ENCODE measurements around the gene CLRN3. TPM values are rescaled to one million over a fixed set of nuclear protein-coding genes. Genes with fewer than 3 reads are reported as not detected.

Gene CLRN3
- total and polyA plus RNA-seq, 2 experiments from 2014 or later: not detected

DNA sequence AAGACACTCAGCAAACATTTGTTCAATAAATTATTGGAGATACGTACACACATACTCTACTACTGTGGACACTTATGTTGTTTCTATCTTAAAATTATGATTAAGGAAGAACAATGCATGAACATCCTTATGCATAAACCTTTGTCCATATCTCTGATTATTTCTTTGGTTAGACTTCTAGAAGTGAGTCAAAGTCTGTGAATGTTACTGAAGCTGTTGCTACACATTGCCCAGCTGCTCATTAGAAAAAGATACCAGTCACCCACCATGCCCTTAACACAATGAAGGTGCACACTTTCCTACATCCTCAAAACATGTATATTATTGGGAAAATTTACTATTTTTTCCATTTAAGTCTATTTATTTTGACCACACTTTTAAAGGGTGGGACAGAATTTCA, 1.4 kb upstream of the CLRN3 start:
- Histone ChIP-seq H3K27me3 (ENCODE audit: insufficient read depth) (no peaks in the 10 kb centered on the region), H4K20me1 (replicated peaks; ENCODE audit: insufficient read depth) (no peaks in the 10 kb centered on the region), H3K79me2 (replicated peaks; ENCODE audit: insufficient read depth) (no peaks in the 10 kb centered on the region), H3K4me3 (no peak overlapping the region), H3K36me3 (ENCODE audit: insufficient read depth) (no peaks in the 10 kb centered on the region), H3K4me1 (ENCODE audit: insufficient read depth) (no peaks in the 10 kb centered on the region), H3F3A (replicated peaks; ENCODE audit: low read depth) (no peaks in the 10 kb centered on the region), H3K27ac (ENCODE audit: low read depth) (no peak overlapping the region), H3K9me2 (ENCODE audit: insufficient read depth) (no peaks in the 10 kb centered on the region; the same call in 1 of the 2 replicates), H3K4me2 (no peak overlapping the region), H2AFZ (no peak overlapping the region)
- Mint-ChIP-seq H3K27ac (no peak overlapping the region), H3K4me3 (no peak overlapping the region), H3K9me3 (peaks cover 4% of the 10 kb centered on the region; the same call in 1 of the 3 replicates), H3K4me1 (no peaks in the 10 kb centered on the region), H3K36me3 (ENCODE audit: low read depth) (no peaks in the 10 kb centered on the region; the same call in 2 of the 3 replicates), H3K27me3 (ENCODE audit: insufficient read depth, low read depth, poor library complexity) (no peaks in the 10 kb centered on the region)
- ATAC-seq (no peak), DNase-seq (ENCODE audit: low spot score) (no peak)
- TF ChIP-seq EZH2phosphoT487 (IDR thresholded peaks at IDR 0.05; ENCODE audit: unreplicated experiment) (no peak), ETS1 (IDR thresholded peaks at IDR 0.05) (no peak), STAT1 (IDR thresholded peaks at IDR 0.05; ENCODE audit: unreplicated experiment) (no peak), REST (IDR thresholded peaks at IDR 0.05; ENCODE audit: unreplicated experiment) (no peak), ZNF331 (CRISPR knock-in tag; IDR thresholded peaks at IDR 0.05; ENCODE audit: low read depth) (no peak), NANOG (IDR thresholded peaks at IDR 0.05; ENCODE audit: borderline replicate concordance) (no peak), JUNB (IDR thresholded peaks at IDR 0.05; ENCODE audit: unreplicated experiment) (no peak), POLR2AphosphoS5 (IDR thresholded peaks at IDR 0.05; ENCODE audit: low read depth) (no peak)
- TF ChIP-seq, protein P1, sequence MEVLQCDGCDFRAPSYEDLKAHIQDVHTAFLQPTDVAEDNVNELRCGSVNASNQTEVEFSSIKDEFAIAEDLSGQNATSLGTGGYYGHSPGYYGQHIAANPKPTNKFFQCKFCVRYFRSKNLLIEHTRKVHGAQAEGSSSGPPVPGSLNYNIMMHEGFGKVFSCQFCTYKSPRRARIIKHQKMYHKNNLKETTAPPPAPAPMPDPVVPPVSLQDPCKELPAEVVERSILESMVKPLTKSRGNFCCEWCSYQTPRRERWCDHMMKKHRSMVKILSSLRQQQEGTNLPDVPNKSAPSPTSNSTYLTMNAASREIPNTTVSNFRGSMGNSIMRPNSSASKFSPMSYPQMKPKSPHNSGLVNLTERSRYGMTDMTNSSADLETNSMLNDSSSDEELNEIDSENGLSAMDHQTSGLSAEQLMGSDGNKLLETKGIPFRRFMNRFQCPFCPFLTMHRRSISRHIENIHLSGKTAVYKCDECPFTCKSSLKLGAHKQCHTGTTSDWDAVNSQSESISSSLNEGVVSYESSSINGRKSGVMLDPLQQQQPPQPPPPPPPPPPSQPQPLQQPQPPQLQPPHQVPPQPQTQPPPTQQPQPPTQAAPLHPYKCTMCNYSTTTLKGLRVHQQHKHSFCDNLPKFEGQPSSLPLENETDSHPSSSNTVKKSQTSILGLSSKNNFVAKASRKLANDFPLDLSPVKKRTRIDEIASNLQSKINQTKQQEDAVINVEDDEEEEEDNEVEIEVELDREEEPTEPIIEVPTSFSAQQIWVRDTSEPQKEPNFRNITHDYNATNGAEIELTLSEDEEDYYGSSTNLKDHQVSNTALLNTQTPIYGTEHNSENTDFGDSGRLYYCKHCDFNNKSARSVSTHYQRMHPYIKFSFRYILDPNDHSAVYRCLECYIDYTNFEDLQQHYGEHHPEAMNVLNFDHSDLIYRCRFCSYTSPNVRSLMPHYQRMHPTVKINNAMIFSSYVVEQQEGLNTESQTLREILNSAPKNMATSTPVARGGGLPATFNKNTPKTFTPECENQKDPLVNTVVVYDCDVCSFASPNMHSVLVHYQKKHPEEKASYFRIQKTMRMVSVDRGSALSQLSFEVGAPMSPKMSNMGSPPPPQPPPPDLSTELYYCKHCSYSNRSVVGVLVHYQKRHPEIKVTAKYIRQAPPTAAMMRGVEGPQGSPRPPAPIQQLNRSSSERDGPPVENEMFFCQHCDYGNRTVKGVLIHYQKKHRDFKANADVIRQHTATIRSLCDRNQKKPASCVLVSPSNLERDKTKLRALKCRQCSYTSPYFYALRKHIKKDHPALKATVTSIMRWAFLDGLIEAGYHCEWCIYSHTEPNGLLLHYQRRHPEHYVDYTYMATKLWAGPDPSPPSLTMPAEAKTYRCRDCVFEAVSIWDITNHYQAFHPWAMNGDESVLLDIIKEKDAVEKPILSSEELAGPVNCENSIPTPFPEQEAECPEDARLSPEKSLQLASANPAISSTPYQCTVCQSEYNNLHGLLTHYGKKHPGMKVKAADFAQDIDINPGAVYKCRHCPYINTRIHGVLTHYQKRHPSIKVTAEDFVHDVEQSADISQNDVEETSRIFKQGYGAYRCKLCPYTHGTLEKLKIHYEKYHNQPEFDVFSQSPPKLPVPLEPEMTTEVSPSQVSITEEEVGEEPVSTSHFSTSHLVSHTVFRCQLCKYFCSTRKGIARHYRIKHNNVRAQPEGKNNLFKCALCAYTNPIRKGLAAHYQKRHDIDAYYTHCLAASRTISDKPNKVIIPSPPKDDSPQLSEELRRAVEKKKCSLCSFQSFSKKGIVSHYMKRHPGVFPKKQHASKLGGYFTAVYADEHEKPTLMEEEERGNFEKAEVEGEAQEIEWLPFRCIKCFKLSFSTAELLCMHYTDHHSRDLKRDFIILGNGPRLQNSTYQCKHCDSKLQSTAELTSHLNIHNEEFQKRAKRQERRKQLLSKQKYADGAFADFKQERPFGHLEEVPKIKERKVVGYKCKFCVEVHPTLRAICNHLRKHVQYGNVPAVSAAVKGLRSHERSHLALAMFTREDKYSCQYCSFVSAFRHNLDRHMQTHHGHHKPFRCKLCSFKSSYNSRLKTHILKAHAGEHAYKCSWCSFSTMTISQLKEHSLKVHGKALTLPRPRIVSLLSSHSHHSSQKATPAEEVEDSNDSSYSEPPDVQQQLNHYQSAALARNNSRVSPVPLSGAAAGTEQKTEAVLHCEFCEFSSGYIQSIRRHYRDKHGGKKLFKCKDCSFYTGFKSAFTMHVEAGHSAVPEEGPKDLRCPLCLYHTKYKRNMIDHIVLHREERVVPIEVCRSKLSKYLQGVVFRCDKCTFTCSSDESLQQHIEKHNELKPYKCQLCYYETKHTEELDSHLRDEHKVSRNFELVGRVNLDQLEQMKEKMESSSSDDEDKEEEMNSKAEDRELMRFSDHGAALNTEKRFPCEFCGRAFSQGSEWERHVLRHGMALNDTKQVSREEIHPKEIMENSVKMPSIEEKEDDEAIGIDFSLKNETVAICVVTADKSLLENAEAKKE (CRISPR knock-in tag; IDR thresholded peaks at IDR 0.05): no peak
- TF ChIP-seq, protein P2, sequence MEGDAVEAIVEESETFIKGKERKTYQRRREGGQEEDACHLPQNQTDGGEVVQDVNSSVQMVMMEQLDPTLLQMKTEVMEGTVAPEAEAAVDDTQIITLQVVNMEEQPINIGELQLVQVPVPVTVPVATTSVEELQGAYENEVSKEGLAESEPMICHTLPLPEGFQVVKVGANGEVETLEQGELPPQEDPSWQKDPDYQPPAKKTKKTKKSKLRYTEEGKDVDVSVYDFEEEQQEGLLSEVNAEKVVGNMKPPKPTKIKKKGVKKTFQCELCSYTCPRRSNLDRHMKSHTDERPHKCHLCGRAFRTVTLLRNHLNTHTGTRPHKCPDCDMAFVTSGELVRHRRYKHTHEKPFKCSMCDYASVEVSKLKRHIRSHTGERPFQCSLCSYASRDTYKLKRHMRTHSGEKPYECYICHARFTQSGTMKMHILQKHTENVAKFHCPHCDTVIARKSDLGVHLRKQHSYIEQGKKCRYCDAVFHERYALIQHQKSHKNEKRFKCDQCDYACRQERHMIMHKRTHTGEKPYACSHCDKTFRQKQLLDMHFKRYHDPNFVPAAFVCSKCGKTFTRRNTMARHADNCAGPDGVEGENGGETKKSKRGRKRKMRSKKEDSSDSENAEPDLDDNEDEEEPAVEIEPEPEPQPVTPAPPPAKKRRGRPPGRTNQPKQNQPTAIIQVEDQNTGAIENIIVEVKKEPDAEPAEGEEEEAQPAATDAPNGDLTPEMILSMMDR (conservative IDR thresholded peaks at IDR 0.05; ENCODE audit: low read depth in 2 of 2): no peak

All from GM23338 (cell line).